ENCODE data around the gene DUSP14. TPM values are rescaled to one million over a fixed set of nuclear protein-coding genes. Genes with fewer than 3 reads are reported as not detected.
"Not testable (repeated sequence)": the region's sequence is repeated elsewhere in the genome, so short reads cannot be mapped to it uniquely, and the experiment has no call there.

The DUSP14 gene
- total RNA-seq, 1 donor from 2014 or later: 17.3 TPM

DNA sequence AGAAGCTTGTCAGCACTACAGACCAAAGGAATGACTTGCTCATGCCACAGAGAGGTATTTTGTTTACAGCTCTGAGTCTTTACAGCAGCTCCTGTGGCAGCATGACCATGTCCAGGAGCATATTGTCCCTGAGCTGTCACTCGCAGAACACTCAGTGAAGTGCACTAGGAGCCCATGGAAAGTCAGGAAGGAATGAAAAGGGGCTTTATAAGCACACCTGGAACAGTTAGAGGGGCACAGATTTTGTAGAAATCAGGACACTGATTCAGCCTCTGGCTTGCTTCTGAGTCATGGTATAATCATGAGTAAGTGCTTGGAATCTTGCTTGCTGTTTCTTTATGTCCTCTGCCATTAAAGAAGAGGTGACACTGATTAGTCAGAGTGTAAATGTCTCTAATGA lies 42.0 kb upstream of the DUSP14 start:
- H3K27ac ChIP-seq: no peak overlapping the region
- H3K9me3 ChIP-seq (ENCODE audit: low read depth): no peaks in the 10 kb centered on the region
- Mint-ChIP-seq H3K27me3 (ENCODE audit: insufficient read depth, low read depth) (no peaks in the 10 kb centered on the region), H3K36me3 (peaks cover 10% of the 10 kb centered on the region), H3K4me1 (peaks cover 32% of the 10 kb centered on the region), H3K27ac (peak overlapping the region; percentile 81), H3K9me3 (no peaks in the 10 kb centered on the region), H3K4me3 (no peak overlapping the region)
- no peaks in the 10 kb centered on the region for H3K79me2 ChIP-seq (ENCODE audit: low read depth)
- H3F3A ChIP-seq (ENCODE audit: low read depth): peaks cover 42% of the 10 kb centered on the region
- no peak for DNase-seq (ENCODE audit: low spot score)
- H3K36me3 ChIP-seq: no peaks in the 10 kb centered on the region
- H3K4me3 ChIP-seq: no peak overlapping the region
- no peak overlapping the region for H3K4me2 ChIP-seq
- H3K4me1 ChIP-seq: peaks cover 31% of the 10 kb centered on the region
- H4K20me1 ChIP-seq (ENCODE audit: low read depth): peaks cover 10% of the 10 kb centered on the region
- H3K27me3 ChIP-seq: no peaks in the 10 kb centered on the region
- H3K9ac ChIP-seq: no peak overlapping the region
- TF ChIP-seq EZH2phosphoT487 (IDR thresholded peaks at IDR 0.05): no peak
- TF ChIP-seq EZH2 (IDR thresholded peaks at IDR 0.05): no peak
- TF ChIP-seq, protein P1, sequence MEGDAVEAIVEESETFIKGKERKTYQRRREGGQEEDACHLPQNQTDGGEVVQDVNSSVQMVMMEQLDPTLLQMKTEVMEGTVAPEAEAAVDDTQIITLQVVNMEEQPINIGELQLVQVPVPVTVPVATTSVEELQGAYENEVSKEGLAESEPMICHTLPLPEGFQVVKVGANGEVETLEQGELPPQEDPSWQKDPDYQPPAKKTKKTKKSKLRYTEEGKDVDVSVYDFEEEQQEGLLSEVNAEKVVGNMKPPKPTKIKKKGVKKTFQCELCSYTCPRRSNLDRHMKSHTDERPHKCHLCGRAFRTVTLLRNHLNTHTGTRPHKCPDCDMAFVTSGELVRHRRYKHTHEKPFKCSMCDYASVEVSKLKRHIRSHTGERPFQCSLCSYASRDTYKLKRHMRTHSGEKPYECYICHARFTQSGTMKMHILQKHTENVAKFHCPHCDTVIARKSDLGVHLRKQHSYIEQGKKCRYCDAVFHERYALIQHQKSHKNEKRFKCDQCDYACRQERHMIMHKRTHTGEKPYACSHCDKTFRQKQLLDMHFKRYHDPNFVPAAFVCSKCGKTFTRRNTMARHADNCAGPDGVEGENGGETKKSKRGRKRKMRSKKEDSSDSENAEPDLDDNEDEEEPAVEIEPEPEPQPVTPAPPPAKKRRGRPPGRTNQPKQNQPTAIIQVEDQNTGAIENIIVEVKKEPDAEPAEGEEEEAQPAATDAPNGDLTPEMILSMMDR (IDR thresholded peaks at IDR 0.05): no peak
- H2AFZ ChIP-seq (replicated peaks): no peak overlapping the region

DNA sequence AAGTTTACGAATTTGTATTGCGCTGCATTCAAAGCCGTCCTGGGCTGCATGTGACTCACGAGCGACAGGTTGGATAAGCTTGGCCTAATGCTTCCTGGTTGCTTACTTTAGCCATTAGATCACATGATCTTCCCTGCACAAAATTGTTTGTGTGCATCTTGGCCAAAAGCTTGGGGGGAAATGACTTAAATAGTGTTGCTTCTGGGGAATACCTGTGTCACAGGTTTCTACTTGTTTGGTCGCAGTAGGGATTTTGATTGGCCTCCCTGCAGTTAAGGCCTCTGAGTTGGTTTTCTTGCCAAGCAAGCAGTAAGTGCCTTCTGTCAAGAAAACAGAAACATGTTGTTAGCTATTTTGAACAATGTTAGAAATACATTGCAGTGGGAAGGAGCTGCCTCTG lies 39.6 kb upstream of the DUSP14 start:
- no peak overlapping the region for H2AFZ ChIP-seq (replicated peaks)
- H3K9ac ChIP-seq: no peak overlapping the region
- peaks cover 33% of the 10 kb centered on the region for H3F3A ChIP-seq (ENCODE audit: low read depth)
- no peaks in the 10 kb centered on the region for H3K27me3 ChIP-seq
- Mint-ChIP-seq H3K36me3 (peaks cover 13% of the 10 kb centered on the region), H3K27me3 (ENCODE audit: insufficient read depth, low read depth) (no peaks in the 10 kb centered on the region), H3K4me1 (peaks cover 36% of the 10 kb centered on the region), H3K27ac (no peak overlapping the region), H3K9me3 (no peaks in the 10 kb centered on the region), H3K4me3 (no peak overlapping the region)
- TF ChIP-seq, protein P1 (IDR thresholded peaks at IDR 0.05): no peak
- TF ChIP-seq EZH2 (IDR thresholded peaks at IDR 0.05): no peak
- no peak for TF ChIP-seq EZH2phosphoT487 (IDR thresholded peaks at IDR 0.05)
- no peaks in the 10 kb centered on the region for H3K79me2 ChIP-seq (ENCODE audit: low read depth)
- no peak for DNase-seq (ENCODE audit: low spot score)
- peak overlapping the region; percentile 13 for H3K27ac ChIP-seq
- no peak overlapping the region for H3K4me2 ChIP-seq
- H3K9me3 ChIP-seq (ENCODE audit: low read depth): no peaks in the 10 kb centered on the region
- no peak overlapping the region for H3K4me3 ChIP-seq
- H3K4me1 ChIP-seq: peaks cover 30% of the 10 kb centered on the region
- H3K36me3 ChIP-seq: no peaks in the 10 kb centered on the region
- peaks cover 10% of the 10 kb centered on the region for H4K20me1 ChIP-seq (ENCODE audit: low read depth)

DNA sequence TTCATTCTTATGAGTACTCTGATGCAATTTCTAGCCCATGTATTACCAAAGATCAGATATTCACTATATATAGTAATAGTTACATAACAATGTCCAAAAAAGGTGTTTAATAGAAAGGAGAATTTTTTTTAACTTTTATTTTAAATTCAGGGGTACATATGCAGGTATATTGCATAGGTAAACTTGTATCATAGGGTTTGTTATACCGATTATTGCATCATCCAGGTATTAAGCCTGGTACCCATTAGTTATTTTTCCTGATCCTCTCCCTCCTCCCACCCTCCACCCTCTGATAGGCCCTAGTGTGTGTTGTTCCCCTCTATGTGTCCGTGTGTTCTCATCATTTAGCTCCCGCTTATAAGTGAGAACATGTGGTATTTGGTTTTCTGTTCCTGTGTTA lies 31.9 kb upstream of the DUSP14 start:
- not testable (repeated sequence) for H3K79me2 ChIP-seq (ENCODE audit: low read depth); H3K27ac ChIP-seq; H3K27ac Mint-ChIP-seq; H3K4me3 Mint-ChIP-seq; H3K27me3 Mint-ChIP-seq (ENCODE audit: insufficient read depth, low read depth); H3K9me3 ChIP-seq (ENCODE audit: low read depth); H3K9ac ChIP-seq; H3K36me3 ChIP-seq; DNase-seq (ENCODE audit: low spot score); H2AFZ ChIP-seq (replicated peaks); H3K4me3 ChIP-seq; H3K27me3 ChIP-seq; H3K4me2 ChIP-seq; H3K4me1 ChIP-seq; H3K9me3 Mint-ChIP-seq
- H3K4me1 Mint-ChIP-seq: peaks cover 13% of the 10 kb centered on the region
- peaks cover 16% of the 10 kb centered on the region for H3K36me3 Mint-ChIP-seq
- peaks cover 11% of the 10 kb centered on the region for H3F3A ChIP-seq (ENCODE audit: low read depth)
- H4K20me1 ChIP-seq (ENCODE audit: low read depth): peaks cover 10% of the 10 kb centered on the region

DNA sequence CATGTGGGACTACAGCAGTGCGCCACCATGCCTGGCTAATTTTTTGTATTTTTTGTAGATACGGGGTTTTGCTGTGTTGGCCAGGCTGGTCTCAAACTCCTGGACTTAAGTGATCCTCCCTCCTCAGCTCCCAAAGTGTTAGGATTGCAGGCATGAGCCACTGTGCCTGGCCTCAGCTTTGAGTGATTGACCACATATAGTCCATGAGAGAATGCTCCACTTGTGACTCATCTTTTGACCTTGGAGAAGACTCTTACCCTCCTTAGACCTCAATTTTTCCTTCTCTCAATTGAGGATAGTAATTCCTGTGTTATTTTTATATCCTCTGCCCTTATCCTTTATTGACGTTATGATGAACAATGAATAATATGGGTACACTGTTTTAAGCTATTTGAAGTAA lies 30.9 kb upstream of the DUSP14 start:
- peaks cover 13% of the 10 kb centered on the region for H3K4me1 Mint-ChIP-seq
- H2AFZ ChIP-seq (replicated peaks): no peak overlapping the region
- H3K9me3 Mint-ChIP-seq: no peaks in the 10 kb centered on the region
- H3K36me3 Mint-ChIP-seq: peaks cover 14% of the 10 kb centered on the region
- no peak overlapping the region for H3K4me3 ChIP-seq
- no peak overlapping the region for H3K9ac ChIP-seq
- peaks cover 5% of the 10 kb centered on the region for H3F3A ChIP-seq (ENCODE audit: low read depth)
- no peaks in the 10 kb centered on the region for H3K27me3 Mint-ChIP-seq (ENCODE audit: insufficient read depth, low read depth)
- no peaks in the 10 kb centered on the region for H3K79me2 ChIP-seq (ENCODE audit: low read depth)
- H4K20me1 ChIP-seq (ENCODE audit: low read depth): peaks cover 10% of the 10 kb centered on the region
- peaks cover 8% of the 10 kb centered on the region for H3K4me1 ChIP-seq
- TF ChIP-seq, protein P1 (IDR thresholded peaks at IDR 0.05): no peak
- no peak overlapping the region for H3K27ac ChIP-seq
- H3K27me3 ChIP-seq: no peaks in the 10 kb centered on the region
- no peak overlapping the region for H3K27ac Mint-ChIP-seq
- H3K9me3 ChIP-seq (ENCODE audit: low read depth): no peaks in the 10 kb centered on the region
- H3K36me3 ChIP-seq: peaks cover 5% of the 10 kb centered on the region
- no peak for DNase-seq (ENCODE audit: low spot score)
- no peak overlapping the region for H3K4me2 ChIP-seq
- H3K4me3 Mint-ChIP-seq: no peak overlapping the region
